C4-2B (cell line): ENCODE results near the gene PAPSS1.

Experiments used
- H3K27ac ChIP-seq: fragments of 450-650 bp; 2 replicates; pipeline ENCODE4 v1.5.1; 2017
- ZFX ChIP-seq: fragments of 450-650 bp; IDR thresholded peaks from 2 replicates; pipeline ENCODE4 v1.6.1; 2017
- TF ChIP-seq, protein P1 (sequence below): fragments of 450-650 bp; conservative IDR thresholded peaks from 2 replicates; pipeline ENCODE4 v1.5.1; 2017; ENCODE audit warnings: mild to moderate bottlenecking

PAPSS1 gene

GRCh38 chr4:107693132-107693531 lies 26.9 kb downstream of the PAPSS1 start:
- TF ChIP-seq, protein P1, sequence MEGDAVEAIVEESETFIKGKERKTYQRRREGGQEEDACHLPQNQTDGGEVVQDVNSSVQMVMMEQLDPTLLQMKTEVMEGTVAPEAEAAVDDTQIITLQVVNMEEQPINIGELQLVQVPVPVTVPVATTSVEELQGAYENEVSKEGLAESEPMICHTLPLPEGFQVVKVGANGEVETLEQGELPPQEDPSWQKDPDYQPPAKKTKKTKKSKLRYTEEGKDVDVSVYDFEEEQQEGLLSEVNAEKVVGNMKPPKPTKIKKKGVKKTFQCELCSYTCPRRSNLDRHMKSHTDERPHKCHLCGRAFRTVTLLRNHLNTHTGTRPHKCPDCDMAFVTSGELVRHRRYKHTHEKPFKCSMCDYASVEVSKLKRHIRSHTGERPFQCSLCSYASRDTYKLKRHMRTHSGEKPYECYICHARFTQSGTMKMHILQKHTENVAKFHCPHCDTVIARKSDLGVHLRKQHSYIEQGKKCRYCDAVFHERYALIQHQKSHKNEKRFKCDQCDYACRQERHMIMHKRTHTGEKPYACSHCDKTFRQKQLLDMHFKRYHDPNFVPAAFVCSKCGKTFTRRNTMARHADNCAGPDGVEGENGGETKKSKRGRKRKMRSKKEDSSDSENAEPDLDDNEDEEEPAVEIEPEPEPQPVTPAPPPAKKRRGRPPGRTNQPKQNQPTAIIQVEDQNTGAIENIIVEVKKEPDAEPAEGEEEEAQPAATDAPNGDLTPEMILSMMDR: no peak
- TF ChIP-seq ZFX: no peak
- no peak overlapping the region for H3K27ac ChIP-seq

DNA sequence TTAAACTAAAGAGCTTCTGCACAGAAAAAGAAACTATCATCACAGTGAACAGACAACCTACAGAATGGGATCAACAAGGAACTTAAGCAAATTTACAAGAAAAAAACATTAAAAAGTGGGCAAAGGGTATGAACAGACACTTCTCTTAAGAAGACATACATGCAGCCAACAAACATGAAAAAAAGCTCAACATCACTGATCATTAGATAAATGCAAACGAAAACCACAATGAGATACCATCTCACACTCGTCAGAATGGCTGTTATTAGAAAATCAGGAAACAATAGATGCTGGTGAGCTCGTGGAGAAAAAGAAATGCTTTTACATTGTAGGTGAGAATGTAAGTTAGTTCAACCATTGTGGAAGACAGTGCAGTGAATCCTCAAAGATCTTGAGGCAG lies 27.8 kb downstream of the PAPSS1 start:
- no peak for TF ChIP-seq ZFX
- TF ChIP-seq, protein P1: no peak
- H3K27ac ChIP-seq: no peak overlapping the region

DNA sequence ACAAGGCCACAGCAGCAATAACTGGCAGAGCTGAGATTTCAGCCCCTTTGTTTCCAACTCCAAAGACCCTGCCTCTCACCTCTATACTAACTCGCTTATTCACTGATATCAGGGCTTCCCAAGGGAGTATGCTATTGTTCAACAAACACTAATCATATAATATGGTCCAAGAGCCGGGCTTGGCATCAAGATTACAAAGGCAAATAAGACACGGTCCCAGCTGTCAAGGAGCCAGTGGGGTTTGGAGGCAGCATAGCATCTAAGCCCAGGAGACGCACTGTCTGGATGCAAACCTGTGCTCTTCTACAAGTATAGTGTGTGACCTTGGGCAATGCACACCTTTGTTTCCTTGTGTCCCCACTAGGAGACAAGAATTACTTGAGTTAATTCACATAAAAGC lies 28.7 kb downstream of the PAPSS1 start:
- TF ChIP-seq, protein P1: no peak
- no peak for TF ChIP-seq ZFX
- H3K27ac ChIP-seq: no peak overlapping the region; the same call in 1 of the 2 replicates

DNA sequence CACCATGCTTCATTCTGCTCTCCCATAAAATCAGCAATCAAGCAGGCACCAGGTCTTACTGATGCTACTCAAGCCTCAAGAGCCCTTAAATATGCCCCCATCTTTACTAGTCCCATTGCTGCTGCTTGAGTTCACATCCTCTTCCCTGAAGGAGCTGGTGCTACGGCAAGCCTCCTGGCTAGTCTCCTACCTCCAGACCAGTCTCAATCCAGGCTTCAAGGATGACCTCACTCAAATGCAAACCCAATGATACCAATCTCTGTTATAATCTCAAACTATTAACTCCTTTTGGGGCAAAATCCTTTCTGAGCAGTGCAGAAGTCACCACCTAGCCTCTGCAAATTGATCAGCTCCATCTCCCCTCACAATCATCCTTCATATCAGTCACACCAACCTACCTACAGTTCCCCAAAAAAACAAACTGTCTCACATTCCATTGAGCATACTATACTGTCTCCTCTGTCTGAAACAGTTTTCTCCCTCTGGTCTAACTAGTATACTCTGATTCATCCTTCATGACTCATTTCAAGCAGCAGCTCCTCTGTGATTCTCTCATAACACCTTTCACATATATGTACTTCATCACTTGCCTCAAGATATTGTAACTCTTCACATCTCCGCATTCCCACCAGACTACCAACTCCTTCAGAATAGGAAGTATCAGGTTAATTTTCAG lies 30.0 kb downstream of the PAPSS1 start:
- TF ChIP-seq ZFX: no peak
- TF ChIP-seq, protein P1: no peak
- no peak overlapping the region for H3K27ac ChIP-seq

DNA sequence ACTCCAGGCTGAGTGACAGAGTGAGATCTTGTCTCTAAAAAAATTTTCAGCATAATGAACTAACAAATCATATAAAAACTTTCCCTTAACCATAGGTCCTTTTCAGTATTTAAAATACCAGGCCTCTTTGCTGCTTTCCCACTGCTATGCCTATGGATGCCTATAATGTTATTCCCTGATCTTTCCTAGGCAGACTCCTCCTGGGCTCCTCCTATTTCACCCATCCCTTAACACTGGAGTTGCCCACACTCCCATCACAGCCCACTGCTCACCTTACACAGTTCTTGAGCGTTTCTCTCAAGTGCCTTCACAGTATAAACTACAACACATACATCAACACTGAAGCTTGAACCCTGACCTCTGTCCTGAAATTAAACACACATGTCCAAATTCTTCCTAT lies 31.6 kb downstream of the PAPSS1 start:
- TF ChIP-seq, protein P1: no peak
- no peak for TF ChIP-seq ZFX
- no peak overlapping the region for H3K27ac ChIP-seq

DNA sequence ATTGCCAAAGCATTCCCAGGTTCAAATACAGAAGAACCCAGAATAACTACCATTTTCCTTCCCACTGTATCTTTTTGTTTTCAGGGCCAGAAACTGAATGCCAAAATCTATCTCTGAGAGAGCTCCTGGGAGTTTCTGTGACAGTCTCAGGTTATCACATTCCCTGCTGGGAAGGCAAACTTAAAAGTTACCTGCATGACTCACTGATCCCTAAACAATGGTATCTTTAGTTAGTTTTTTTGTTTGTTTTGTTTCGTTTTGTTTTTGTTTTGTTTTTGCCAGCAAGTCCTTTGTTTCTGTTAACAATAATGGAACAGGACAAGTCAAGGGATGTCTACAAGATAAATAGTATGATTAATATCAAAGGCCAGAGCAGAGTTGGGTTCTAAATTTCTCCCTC lies 34.3 kb downstream of the PAPSS1 start:
- peak overlapping the region; percentile 36; the same call in 1 of the 2 replicates for H3K27ac ChIP-seq
- TF ChIP-seq ZFX: no peak
- TF ChIP-seq, protein P1: no peak

- TF ChIP-seq ZFX: no peak
- TF ChIP-seq, protein P1: no peak
- no peak overlapping the region for H3K27ac ChIP-seq
Measured at GRCh38 chr4:107683873-107684272, 36.2 kb downstream of the PAPSS1 start.
